HCT116 (cell line): ENCODE results near the gene ARSB. TPM values are rescaled to one million over a fixed set of nuclear protein-coding genes. Genes with fewer than 3 reads are reported as not detected.

Experiments used
- ATAC-seq: fragments of 200-7000 bp; cut with Tn5 transposase; 2 replicates; pipeline ENCODE4 v1.9.1; 2020; ENCODE audit warnings: mild to moderate bottlenecking, moderate library complexity
- BruUV-seq: library from RNA; stranded (reverse); fragments of 400-500 nt; replicated peaks from 2 replicates; lab custom pipeline; 2021; lab: Mats Ljungman, UMichigan
- CTCF ChIA-PET: fragments of 300-600 bp; sonication (Branson Sonifier 250); formaldehyde crosslinking; loops from one replicate; lab custom pipeline; 2021; ENCODE audit warnings: antibody characterized with exemption; lab: Charles Lee
- POLR2A ChIA-PET: fragments of 300-600, 350-600 bp; sonication (Branson Sonifier 250); formaldehyde crosslinking; loops from one replicate; lab custom pipeline; 2021; ENCODE audit warnings: antibody characterized with exemption; lab: Charles Lee
- RAD21 ChIA-PET, 2 experiments: fragments of 300-600 bp; sonication (Branson Sonifier 250); formaldehyde crosslinking; loops; one replicate each; lab custom pipeline; 2023; ENCODE audit warnings: low total read pairs in 2 of 2; ENCODE audit not compliant: uncharacterized antibody in 2 of 2, unreplicated experiment in 2 of 2, low non-redundant PET in 1 of 2; lab: Charles Lee
- DNase-seq: peaks from one replicate; pipeline ENCODE4 v3.0.0-alpha.2; 2010; ENCODE audit warnings: low read depth, low spot score
- H2AFZ ChIP-seq: fragments of 200-600 bp; shearing (Covaris generic), sonication (generic); 2 replicates; pipeline ENCODE4 v1.6.1; 2017; ENCODE audit warnings: low read depth, mixed run types, mixed read lengths, antibody characterized with exemption, low read length; ENCODE audit not compliant: poor library complexity, severe bottlenecking
- H3K27ac ChIP-seq: 2 replicates; pipeline ENCODE4 v1.5.1; 2012; ENCODE audit warnings: low read depth, low read length
- H3K27me3 ChIP-seq: fragments of 200-600 bp; sonication (generic); 2 replicates; pipeline ENCODE4 v1.6.1; 2016; ENCODE audit warnings: mixed run types, low read length, mixed read lengths; ENCODE audit not compliant: insufficient read depth
- H3K36me3 ChIP-seq, 2 experiments: fragments of 200-500 bp in 1 of 2; fragments of 200-600 bp in 1 of 2; sonication (Bioruptor generic) in 1 of 2; sonication (generic) in 1 of 2; 2 replicates each; pipeline versions ENCODE4 v1.5.1 to v1.6.1; 2014 to 2016; ENCODE audit warnings: low read length in 2 of 2, inconsistent platforms in 1 of 2, mixed read lengths in 1 of 2, mixed run types in 1 of 2; ENCODE audit not compliant: insufficient read depth in 2 of 2, control insufficient read depth in 1 of 2
- H3K4me1 ChIP-seq, 2 experiments: fragments of 200-600 bp in 1 of 2; sonication (generic) in 1 of 2; 2 replicates each; pipeline versions ENCODE4 v1.5.1 to v1.6.1; 2012 to 2017; ENCODE audit warnings: low read length in 2 of 2, inconsistent platforms in 1 of 2, mild to moderate bottlenecking in 1 of 2, mixed read lengths in 1 of 2, mixed run types in 1 of 2, moderate library complexity in 1 of 2; ENCODE audit not compliant: insufficient read depth in 2 of 2, control insufficient read depth in 1 of 2
- H3K4me2 ChIP-seq: fragments of 200-600 bp; sonication (generic); 2 replicates; pipeline ENCODE4 v1.6.1; 2017; ENCODE audit warnings: mixed run types, low read length, mixed read lengths
- H3K4me3 ChIP-seq, 2 experiments: fragments of 200-600 bp in 1 of 2; sonication (generic) in 1 of 2; replicated peaks in 1 of 2; 2 replicates each; pipeline ENCODE4 v1.5.1; 2011 to 2016; ENCODE audit warnings: low read length in 2 of 2, control low read depth in 1 of 2, low read depth in 1 of 2, mild to moderate bottlenecking in 1 of 2, mixed read lengths in 1 of 2, mixed run types in 1 of 2
- H3K79me2 ChIP-seq: fragments of 200-600 bp; sonication (generic); 2 replicates; pipeline ENCODE4 v1.6.1; 2017; ENCODE audit warnings: mild to moderate bottlenecking, mixed run types, low read length, moderate library complexity, mixed read lengths; ENCODE audit not compliant: insufficient read depth
- H3K9ac ChIP-seq: fragments of 200-600 bp; sonication (generic); 2 replicates; pipeline ENCODE4 v1.6.1; 2016; ENCODE audit warnings: low read length, mixed read lengths
- H3K9me2 ChIP-seq: fragments of 200-600 bp; sonication (generic), shearing (Covaris generic); 2 replicates; pipeline ENCODE4 v1.6.1; 2017; ENCODE audit warnings: mixed run types, mild to moderate bottlenecking, moderate library complexity; ENCODE audit not compliant: insufficient read depth
- H3K9me3 ChIP-seq, 2 experiments: fragments of 200-500 bp in 1 of 2; fragments of 200-600 bp in 1 of 2; sonication (Bioruptor generic) in 1 of 2; sonication (generic) in 1 of 2; 2 replicates each; pipeline ENCODE4 v1.6.1; 2014 to 2017; ENCODE audit warnings: low read length in 2 of 2, mixed read lengths in 2 of 2, inconsistent platforms in 1 of 2, low read depth in 1 of 2, mild to moderate bottlenecking in 1 of 2, mixed run types in 1 of 2, moderate library complexity in 1 of 2; ENCODE audit not compliant: control insufficient read depth in 1 of 2, insufficient read depth in 1 of 2
- H4K20me1 ChIP-seq: fragments of 200-600 bp; sonication (generic), shearing (Covaris generic); 2 replicates; pipeline ENCODE4 v1.6.1; 2017; ENCODE audit warnings: mixed run types, mild to moderate bottlenecking, moderate library complexity; ENCODE audit not compliant: insufficient read depth
- ATF3 ChIP-seq: IDR thresholded peaks from 2 replicates; pipeline ENCODE4 v1.6.1; 2012
- CBX3 ChIP-seq: IDR thresholded peaks from 2 replicates; pipeline ENCODE4 v1.6.1; 2012; ENCODE audit warnings: low read depth
- EGR1 ChIP-seq: IDR thresholded peaks from 2 replicates; pipeline ENCODE4 v1.6.1; 2012; ENCODE audit warnings: low read depth
- ELF1 ChIP-seq: IDR thresholded peaks from 2 replicates; pipeline ENCODE4 v1.6.1; 2012; ENCODE audit warnings: low read depth, borderline replicate concordance
- EZH2 ChIP-seq: fragments of 200-600 bp; sonication (generic); IDR thresholded peaks from 2 replicates; pipeline ENCODE4 v1.6.1; 2017; ENCODE audit warnings: antibody characterized with exemption, mixed run types
- EZH2phosphoT487 ChIP-seq: fragments of 200-600 bp; IDR thresholded peaks from 2 replicates; pipeline ENCODE4 v1.6.1; 2018; ENCODE audit warnings: antibody characterized with exemption, borderline replicate concordance
- FOSL1 ChIP-seq: IDR thresholded peaks from 2 replicates; pipeline ENCODE4 v1.6.1; 2012; ENCODE audit warnings: low read depth
- JUND ChIP-seq: IDR thresholded peaks from 2 replicates; pipeline ENCODE4 v1.6.1; 2012
- POLR2A ChIP-seq: IDR thresholded peaks from 2 replicates; pipeline ENCODE4 v1.7.0; 2011; ENCODE audit warnings: borderline replicate concordance; ENCODE audit not compliant: insufficient read depth, insufficient read length; ENCODE audit errors: extremely low read depth
- POLR2AphosphoS5 ChIP-seq: IDR thresholded peaks from 2 replicates; pipeline ENCODE4 v1.6.1; 2011; ENCODE audit warnings: mild to moderate bottlenecking, low read depth, low read length, moderate library complexity
- RAD21 ChIP-seq: IDR thresholded peaks from 2 replicates; pipeline ENCODE4 v1.6.1; 2012; ENCODE audit warnings: low read depth, mild to moderate bottlenecking
- REST ChIP-seq: IDR thresholded peaks from 2 replicates; pipeline ENCODE4 v1.6.1; 2012; ENCODE audit warnings: low read depth
- SIN3A ChIP-seq: IDR thresholded peaks from 2 replicates; pipeline ENCODE4 v1.6.1; 2012; ENCODE audit warnings: low read depth
- SRF ChIP-seq: IDR thresholded peaks from 2 replicates; pipeline ENCODE4 v1.6.1; 2012; ENCODE audit warnings: low read depth
- TCF7L2 ChIP-seq: IDR thresholded peaks from 2 replicates; pipeline ENCODE4 v1.7.0; 2011; ENCODE audit warnings: borderline replicate concordance, inconsistent platforms; ENCODE audit not compliant: insufficient read depth, insufficient read length; ENCODE audit errors: extremely low read depth
- ZFX ChIP-seq: fragments of 450-650 bp; IDR thresholded peaks from 2 replicates; pipeline ENCODE4 v1.6.1; 2017
- intact Hi-C: fragments of 100-400 bp; cut with micrococcal nuclease; formaldehyde crosslinking; loops from 2 replicates; pipeline ENCODE4 v1.10.0; 2022
- total RNA-seq: library from RNA; stranded (reverse); gene quantifications from one replicate; pipeline ENCODE4 v1.2.1, GENCODE V29; 2021; ENCODE audit not compliant: unreplicated experiment
- TF ChIP-seq, protein P1 (sequence below): IDR thresholded peaks from 2 replicates; pipeline ENCODE4 v1.6.1; 2011; ENCODE audit warnings: mild to moderate bottlenecking, low read length, moderate library complexity; ENCODE audit not compliant: insufficient replicate concordance; ENCODE audit errors: extremely low read depth
- TF ChIP-seq, protein P2 (sequence below): IDR thresholded peaks from 2 replicates; pipeline ENCODE4 v1.6.1; 2012

The ARSB gene
- total RNA-seq, 1 experiment from 2014 or later, result 4.8 TPM

DNA sequence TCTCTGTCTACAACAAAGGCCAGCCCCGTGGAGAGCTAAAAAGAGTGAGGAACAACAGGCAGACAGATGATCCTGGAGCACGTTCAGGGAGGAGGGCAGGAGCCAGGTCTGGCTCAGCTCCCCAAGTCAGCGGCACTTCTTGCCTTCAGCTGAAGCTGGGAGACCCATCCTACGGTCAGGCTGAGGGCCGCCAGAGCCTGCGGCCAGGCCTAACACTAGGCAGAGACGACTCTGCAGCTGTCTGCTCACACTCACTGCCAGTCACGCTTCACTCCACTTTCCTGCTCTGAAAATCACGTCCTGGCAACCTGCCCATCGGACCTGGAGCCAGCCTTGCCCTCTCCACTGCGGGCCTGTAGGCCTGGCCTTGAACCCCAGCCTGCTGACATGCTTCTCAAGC is 175.7 kb downstream of the ARSB start:
- no peaks in the 10 kb centered on the region for H3K36me3 ChIP-seq
- H3K4me1 ChIP-seq, result peaks cover 0 to 11% of the 10 kb centered on the region in 2 experiments; a peak in 2 of 4 replicates
- H2AFZ ChIP-seq, result no peak overlapping the region
- H3K9me2 ChIP-seq, result peaks cover 3% of the 10 kb centered on the region; the same call in 1 of the 2 replicates
- ChIA-PET POLR2A (no interaction called here), RAD21 (no interaction called here), CTCF (no interaction called here)
- ATAC-seq (no peak), DNase-seq (no peak)
- H3K9me3 ChIP-seq, result no peaks in the 10 kb centered on the region
- H4K20me1 ChIP-seq, result no peaks in the 10 kb centered on the region
- H3K4me3 ChIP-seq, result no peak overlapping the region
- no peak overlapping the region for H3K27ac ChIP-seq
- TF ChIP-seq ATF3, result no peak
- TF ChIP-seq, protein P1, sequence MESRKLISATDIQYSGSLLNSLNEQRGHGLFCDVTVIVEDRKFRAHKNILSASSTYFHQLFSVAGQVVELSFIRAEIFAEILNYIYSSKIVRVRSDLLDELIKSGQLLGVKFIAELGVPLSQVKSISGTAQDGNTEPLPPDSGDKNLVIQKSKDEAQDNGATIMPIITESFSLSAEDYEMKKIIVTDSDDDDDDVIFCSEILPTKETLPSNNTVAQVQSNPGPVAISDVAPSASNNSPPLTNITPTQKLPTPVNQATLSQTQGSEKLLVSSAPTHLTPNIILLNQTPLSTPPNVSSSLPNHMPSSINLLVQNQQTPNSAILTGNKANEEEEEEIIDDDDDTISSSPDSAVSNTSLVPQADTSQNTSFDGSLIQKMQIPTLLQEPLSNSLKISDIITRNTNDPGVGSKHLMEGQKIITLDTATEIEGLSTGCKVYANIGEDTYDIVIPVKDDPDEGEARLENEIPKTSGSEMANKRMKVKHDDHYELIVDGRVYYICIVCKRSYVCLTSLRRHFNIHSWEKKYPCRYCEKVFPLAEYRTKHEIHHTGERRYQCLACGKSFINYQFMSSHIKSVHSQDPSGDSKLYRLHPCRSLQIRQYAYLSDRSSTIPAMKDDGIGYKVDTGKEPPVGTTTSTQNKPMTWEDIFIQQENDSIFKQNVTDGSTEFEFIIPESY, result no peak
- TF ChIP-seq CBX3, result no peak
- no peak for TF ChIP-seq EZH2
- TF ChIP-seq RAD21, result no peak
- no peak for TF ChIP-seq REST
- no peak for TF ChIP-seq EZH2phosphoT487
- no peak for TF ChIP-seq SIN3A
- TF ChIP-seq POLR2AphosphoS5, result no peak
- TF ChIP-seq TCF7L2, result no peak
- TF ChIP-seq ELF1, result no peak
- TF ChIP-seq EGR1, result no peak
- TF ChIP-seq JUND, result no peak
- no peak for TF ChIP-seq ZFX
- TF ChIP-seq, protein P2, sequence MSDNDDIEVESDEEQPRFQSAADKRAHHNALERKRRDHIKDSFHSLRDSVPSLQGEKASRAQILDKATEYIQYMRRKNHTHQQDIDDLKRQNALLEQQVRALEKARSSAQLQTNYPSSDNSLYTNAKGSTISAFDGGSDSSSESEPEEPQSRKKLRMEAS, result no peak
- TF ChIP-seq SRF, result no peak
- TF ChIP-seq FOSL1, result no peak
- TF ChIP-seq POLR2A, result no peak
- BruUV-seq, result no TSS peak
- intact Hi-C loops, result no loop called here
- H3K27me3 ChIP-seq, result no peaks in the 10 kb centered on the region
- no peak overlapping the region for H3K4me2 ChIP-seq
- H3K9ac ChIP-seq, result no peak overlapping the region
- H3K79me2 ChIP-seq, result no peaks in the 10 kb centered on the region
